ENCODE results near the gene SUN1.
"Not testable (repeated sequence)": the region's sequence is repeated elsewhere in the genome, so short reads cannot be mapped to it uniquely, and the experiment has no call there.

SUN1 gene

DNA sequence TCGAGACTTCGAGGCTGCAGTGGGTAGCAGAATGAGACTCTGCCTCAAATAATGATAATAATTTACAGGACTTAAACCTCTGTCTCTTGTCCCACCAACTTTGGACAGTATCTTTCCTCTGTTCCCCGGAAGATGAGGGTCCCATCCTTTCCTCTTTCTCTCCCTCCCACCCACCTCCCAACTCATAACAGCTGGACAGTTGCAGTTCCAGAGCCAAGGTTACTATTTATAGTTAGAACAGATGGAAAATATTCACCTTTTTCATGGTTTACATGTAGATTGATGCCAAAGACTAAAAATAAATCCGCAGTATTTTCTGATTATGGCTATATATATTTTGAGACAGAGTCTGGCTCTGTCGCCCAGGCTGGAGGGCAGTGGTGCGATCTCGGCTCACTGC, 31.6 kb upstream of the SUN1 start:
- no peak overlapping the region for H3K4me3 ChIP-seq (replicated peaks; ENCODE audit: low read depth, low read length)
- no peak for DNase-seq (ENCODE audit: extremely low read depth, low read depth)
- TF ChIP-seq, protein P1, sequence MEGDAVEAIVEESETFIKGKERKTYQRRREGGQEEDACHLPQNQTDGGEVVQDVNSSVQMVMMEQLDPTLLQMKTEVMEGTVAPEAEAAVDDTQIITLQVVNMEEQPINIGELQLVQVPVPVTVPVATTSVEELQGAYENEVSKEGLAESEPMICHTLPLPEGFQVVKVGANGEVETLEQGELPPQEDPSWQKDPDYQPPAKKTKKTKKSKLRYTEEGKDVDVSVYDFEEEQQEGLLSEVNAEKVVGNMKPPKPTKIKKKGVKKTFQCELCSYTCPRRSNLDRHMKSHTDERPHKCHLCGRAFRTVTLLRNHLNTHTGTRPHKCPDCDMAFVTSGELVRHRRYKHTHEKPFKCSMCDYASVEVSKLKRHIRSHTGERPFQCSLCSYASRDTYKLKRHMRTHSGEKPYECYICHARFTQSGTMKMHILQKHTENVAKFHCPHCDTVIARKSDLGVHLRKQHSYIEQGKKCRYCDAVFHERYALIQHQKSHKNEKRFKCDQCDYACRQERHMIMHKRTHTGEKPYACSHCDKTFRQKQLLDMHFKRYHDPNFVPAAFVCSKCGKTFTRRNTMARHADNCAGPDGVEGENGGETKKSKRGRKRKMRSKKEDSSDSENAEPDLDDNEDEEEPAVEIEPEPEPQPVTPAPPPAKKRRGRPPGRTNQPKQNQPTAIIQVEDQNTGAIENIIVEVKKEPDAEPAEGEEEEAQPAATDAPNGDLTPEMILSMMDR (IDR thresholded peaks at IDR 0.05; ENCODE audit: low read depth, low read length, missing control alignments), result no peak

- H3K4me3 ChIP-seq (replicated peaks; ENCODE audit: low read depth, low read length); DNase-seq (ENCODE audit: extremely low read depth, low read depth): not testable (repeated sequence)
Measured at GRCh38 chr7:801351-801750, 30.9 kb upstream of the SUN1 start.

DNA sequence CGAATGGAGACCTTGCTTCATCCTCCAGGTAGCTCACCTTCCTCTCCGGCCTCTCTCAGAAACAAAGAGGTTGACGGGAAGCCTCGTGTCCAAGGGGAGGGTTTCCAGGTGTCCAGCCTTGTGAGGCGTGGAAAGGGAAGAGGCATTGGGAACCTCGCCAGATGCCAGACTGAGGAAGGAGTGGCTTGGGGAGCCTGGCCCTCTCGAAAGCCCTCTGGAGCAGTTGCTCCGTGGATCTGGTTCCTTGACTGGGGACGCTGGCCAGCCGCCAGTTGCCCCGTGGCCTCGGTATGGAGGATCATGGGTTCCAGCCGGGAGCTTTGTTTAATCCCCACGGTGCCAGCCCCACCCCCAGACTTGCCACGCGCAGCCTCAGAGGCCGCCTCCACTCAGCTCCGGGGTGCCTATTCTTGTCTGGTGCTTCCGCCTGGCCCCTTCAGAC, 30.3 kb upstream of the SUN1 start:
- TF ChIP-seq, protein P1 (IDR thresholded peaks at IDR 0.05; ENCODE audit: low read depth, low read length, missing control alignments), result no peak
- no peak for DNase-seq (ENCODE audit: extremely low read depth, low read depth)
- H3K4me3 ChIP-seq (replicated peaks; ENCODE audit: low read depth, low read length), result no peak overlapping the region

DNA sequence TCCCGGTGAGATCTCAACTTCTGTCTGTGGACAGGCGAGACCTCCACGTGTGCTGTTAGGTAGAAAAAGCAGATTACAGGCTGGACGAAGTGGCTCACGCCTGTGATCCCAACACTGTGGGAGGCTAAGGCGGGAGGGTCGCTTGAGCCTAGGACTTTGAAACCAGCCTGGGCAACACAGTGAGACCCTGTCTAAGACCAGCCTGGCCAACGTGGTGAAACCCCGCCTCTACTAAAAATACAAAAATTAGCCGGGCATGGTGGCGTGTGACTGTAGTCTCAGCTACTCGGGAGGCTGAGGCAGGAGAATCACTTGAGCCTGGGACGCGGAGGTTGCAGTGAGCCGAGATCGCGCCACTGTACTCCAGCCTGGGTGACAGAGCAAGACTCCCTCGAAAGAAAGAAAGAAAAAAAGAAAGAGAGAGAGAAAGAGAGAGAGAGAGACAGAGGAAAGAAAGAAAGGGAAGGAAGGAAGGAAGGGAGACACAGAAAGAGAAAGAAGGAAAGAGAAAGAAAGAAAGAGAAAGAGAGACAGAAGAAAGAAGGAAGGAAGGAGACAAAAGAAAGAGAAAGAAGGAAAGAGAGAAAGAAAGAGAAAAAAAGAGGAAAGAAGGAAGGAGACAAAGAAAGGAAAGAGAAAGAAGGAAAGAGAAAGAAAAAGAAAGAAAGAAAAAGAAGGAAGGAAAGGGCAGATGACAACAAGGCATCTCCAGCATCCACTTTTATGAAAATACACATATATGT, 29.6 kb upstream of the SUN1 start:
- DNase-seq (ENCODE audit: extremely low read depth, low read depth), result no peak
- TF ChIP-seq, protein P1 (IDR thresholded peaks at IDR 0.05; ENCODE audit: low read depth, low read length, missing control alignments), result no peak
- no peak overlapping the region for H3K4me3 ChIP-seq (replicated peaks; ENCODE audit: low read depth, low read length)

DNA sequence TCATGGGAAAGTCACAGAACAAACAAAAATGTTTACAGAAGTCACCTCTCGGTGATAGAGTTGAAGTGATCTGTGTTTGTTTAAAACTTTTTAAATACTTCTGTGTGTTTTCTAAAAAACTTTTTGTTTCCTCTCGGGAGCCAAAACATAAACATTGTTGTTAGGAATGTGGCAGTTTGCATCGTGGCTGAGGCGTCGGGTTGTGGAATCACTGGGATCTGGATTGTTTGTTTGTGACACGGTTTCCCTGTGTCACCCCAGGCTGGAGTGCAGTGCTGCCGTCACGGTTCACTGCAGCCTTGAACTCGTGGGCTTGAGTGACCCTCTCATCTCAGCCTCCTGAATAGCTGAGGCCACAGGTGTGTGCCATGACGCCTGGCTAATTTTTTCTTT, 29.0 kb upstream of the SUN1 start:
- no peak for DNase-seq (ENCODE audit: extremely low read depth, low read depth)
- TF ChIP-seq, protein P1 (IDR thresholded peaks at IDR 0.05; ENCODE audit: low read depth, low read length, missing control alignments), result no peak
- H3K4me3 ChIP-seq (replicated peaks; ENCODE audit: low read depth, low read length), result no peak overlapping the region

GRCh38 chr7:803796-804195, 28.5 kb upstream of the SUN1 start:
- DNase-seq (ENCODE audit: extremely low read depth, low read depth); H3K4me3 ChIP-seq (replicated peaks; ENCODE audit: low read depth, low read length): not testable (repeated sequence)

DNA sequence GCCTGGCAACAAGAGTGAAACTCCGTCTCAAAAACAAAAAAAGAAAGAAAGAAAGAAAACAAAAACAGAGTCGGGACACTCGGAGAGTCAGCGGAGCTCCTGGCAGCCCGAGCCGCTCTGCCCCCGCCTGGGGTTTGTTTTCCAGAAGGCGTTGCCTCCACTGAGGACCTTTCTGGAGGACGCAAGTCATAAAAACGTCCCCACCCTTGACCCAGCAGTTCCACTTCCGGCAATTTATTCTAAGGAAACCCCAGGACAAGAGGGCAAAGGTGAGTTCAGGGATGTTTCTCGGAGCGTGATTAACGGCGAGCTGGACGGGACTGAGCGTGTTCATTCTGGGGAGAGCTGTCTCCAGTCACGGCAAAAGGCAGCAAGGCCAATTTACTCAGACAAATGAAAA, 27.0 kb upstream of the SUN1 start:
- DNase-seq (ENCODE audit: extremely low read depth, low read depth), result no peak
- TF ChIP-seq, protein P1 (IDR thresholded peaks at IDR 0.05; ENCODE audit: low read depth, low read length, missing control alignments), result no peak
- H3K4me3 ChIP-seq (replicated peaks; ENCODE audit: low read depth, low read length), result no peak overlapping the region

Data from HFF-Myc (cell line).